GM12892 (cell line): ENCODE measurements around the gene RTTN.

Experiments used
- POLR2A ChIP-seq: IDR thresholded peaks from 2 replicates; pipeline ENCODE4 v1.6.1; 2011; ENCODE audit warnings: low read depth, low read length, control low read depth
- POLR2AphosphoS5 ChIP-seq: IDR thresholded peaks from 2 replicates; pipeline ENCODE4 v1.6.1; 2011; ENCODE audit warnings: low read depth, low read length, control low read depth

DNA sequence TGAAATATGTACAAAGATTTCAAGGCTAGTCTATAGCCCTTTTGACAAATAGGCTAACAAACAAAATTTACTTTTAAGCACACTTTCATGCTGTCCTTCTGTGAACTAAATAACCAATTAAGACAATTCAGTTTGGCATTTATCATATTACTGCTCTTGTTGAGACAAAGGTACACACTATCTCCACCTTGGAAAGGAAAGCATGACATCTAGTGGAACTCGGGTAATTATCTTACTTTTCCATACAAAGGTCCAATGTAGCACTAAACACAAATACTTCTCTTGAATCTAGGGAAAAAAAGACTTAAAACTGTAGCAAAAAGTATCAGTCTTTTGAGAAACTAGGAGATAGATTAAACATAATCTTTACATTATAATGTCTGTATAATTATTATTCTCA, 132.8 kb downstream of the RTTN start:
- TF ChIP-seq POLR2AphosphoS5 (no peak), POLR2A (no peak)
